ENCODE data around the gene TMX1.

- TF ChIP-seq CTCF (conservative IDR thresholded peaks at IDR 0.05) (no peak), EZH2 (IDR thresholded peaks at IDR 0.05; ENCODE audit: low read depth) (no peak)
These were observed 22.8 kb downstream of the TMX1 start for GRCh38 chr14:51262868-51263267.

All from PC-9 (cell line).